Endothelial cell of coronary artery (primary cell): Measurements from ENCODE around the gene WFIKKN2. TPM values are rescaled to one million over a fixed set of nuclear protein-coding genes. Genes with fewer than 3 reads are reported as not detected.

Experiments
- total RNA-seq: library from RNA; depleted of rRNA; stranded (reverse); fragments of >200 nt; gene quantifications from 2 replicates; pipeline ENCODE4 v1.2.3, GENCODE V29; 2014

WFIKKN2 gene
- total RNA-seq = not detected in 2 replicates

GRCh38 chr17:50835301-50836234, at the start of gene WFIKKN2:
Gene WFIKKN2, plus strand, starts transcription at chr17:50835586. Its CDS starts 352 bp downstream, at chr17:50835938.

GRCh38 chr17:50866261-50866949, 31.0 kb downstream of the WFIKKN2 start, which contains the start of gene TOB1:
Gene TOB1, minus strand, starts transcription at chr17:50866354. Its CDS starts 2,337 bp downstream, at chr17:50864017.

Other genes with a start within 250 kb of the WFIKKN2 start
- gene ABCC3, start 200.7 kb upstream of the WFIKKN2 start, total RNA-seq = 4.6 and 15.8 TPM in 2 replicates
- gene ANKRD40, start 127.7 kb upstream of the WFIKKN2 start, total RNA-seq = 26.6 and 28.0 TPM in 2 replicates
- gene LUC7L3, start 116.0 kb upstream of the WFIKKN2 start, total RNA-seq = 24.0 and 33.5 TPM in 2 replicates
- gene ANKRD40CL, start 68.1 kb upstream of the WFIKKN2 start, total RNA-seq = not detected in 2 replicates
- 3.6 and 6.2 TPM in 2 replicates for gene TOB1, start 30.8 kb downstream of the WFIKKN2 start, total RNA-seq